ENCODE results near the gene RANBP9.

- TF ChIP-seq ZNF274 (IDR thresholded peaks at IDR 0.05; ENCODE audit: low read depth, low read length), result no peak
- TF ChIP-seq SUZ12 (IDR thresholded peaks at IDR 0.05; ENCODE audit: extremely low read depth, insufficient read depth, insufficient read length), result no peak
Measured at GRCh38 chr6:13613029-13613594, 98.5 kb downstream of the RANBP9 start.
